Immature natural killer cell (primary cell): Measurements from ENCODE around the gene MVB12A. TPM values are rescaled to one million over a fixed set of nuclear protein-coding genes. Genes with fewer than 3 reads are reported as not detected.

Experiments
- DNase-seq, 3 donors: peaks; one replicate each; pipeline ENCODE4 v3.0.0; 2022; ENCODE audit warnings: mixed read lengths in 1 of 3
- H3K27ac Mint-ChIP-seq, 6 donors: one replicate each; pipeline ENCODE4 v1.8.0; 2020; ENCODE audit warnings: mixed read lengths in 6 of 6, mild to moderate bottlenecking in 5 of 6, inconsistent platforms in 4 of 6, moderate library complexity in 3 of 6
- H3K27me3 Mint-ChIP-seq, 3 donors: one replicate each; pipeline ENCODE4 v1.8.0; 2020 to 2021; ENCODE audit warnings: low read depth in 3 of 3, mild to moderate bottlenecking in 3 of 3, mixed read lengths in 3 of 3, moderate library complexity in 3 of 3, inconsistent platforms in 1 of 3
- H3K36me3 Mint-ChIP-seq, 3 donors: one replicate each; pipeline ENCODE4 v1.8.0; 2020; ENCODE audit warnings: mixed read lengths in 3 of 3, inconsistent platforms in 2 of 3, mild to moderate bottlenecking in 2 of 3
- H3K4me1 Mint-ChIP-seq, 2 donors: one replicate each; pipeline ENCODE4 v1.8.0; 2020; ENCODE audit warnings: inconsistent platforms in 2 of 2, mild to moderate bottlenecking in 2 of 2, mixed read lengths in 2 of 2, moderate library complexity in 1 of 2
- H3K4me3 Mint-ChIP-seq, 5 donors: one replicate each; pipeline ENCODE4 v1.8.0; 2020; ENCODE audit warnings: mild to moderate bottlenecking in 5 of 5, mixed read lengths in 5 of 5, inconsistent platforms in 3 of 5, moderate library complexity in 3 of 5
- H3K9me3 Mint-ChIP-seq, 6 donors: one replicate each; pipeline ENCODE4 v1.8.0; 2020; ENCODE audit warnings: mild to moderate bottlenecking in 6 of 6, mixed read lengths in 6 of 6, inconsistent platforms in 4 of 6, moderate library complexity in 3 of 6
- polyA plus RNA-seq, 3 donors: library from polyadenylated mRNA; unstranded; fragments of 300-500 nt; fragmentation: Illumina TruSeq; gene quantifications; one replicate each; pipeline ENCODE4 v1.2.3, GENCODE V29; 2021

MVB12A gene
- polyA plus RNA-seq, 3 donors from 2014 or later: 35.8 to 43.6 (median 36.3) TPM

DNA sequence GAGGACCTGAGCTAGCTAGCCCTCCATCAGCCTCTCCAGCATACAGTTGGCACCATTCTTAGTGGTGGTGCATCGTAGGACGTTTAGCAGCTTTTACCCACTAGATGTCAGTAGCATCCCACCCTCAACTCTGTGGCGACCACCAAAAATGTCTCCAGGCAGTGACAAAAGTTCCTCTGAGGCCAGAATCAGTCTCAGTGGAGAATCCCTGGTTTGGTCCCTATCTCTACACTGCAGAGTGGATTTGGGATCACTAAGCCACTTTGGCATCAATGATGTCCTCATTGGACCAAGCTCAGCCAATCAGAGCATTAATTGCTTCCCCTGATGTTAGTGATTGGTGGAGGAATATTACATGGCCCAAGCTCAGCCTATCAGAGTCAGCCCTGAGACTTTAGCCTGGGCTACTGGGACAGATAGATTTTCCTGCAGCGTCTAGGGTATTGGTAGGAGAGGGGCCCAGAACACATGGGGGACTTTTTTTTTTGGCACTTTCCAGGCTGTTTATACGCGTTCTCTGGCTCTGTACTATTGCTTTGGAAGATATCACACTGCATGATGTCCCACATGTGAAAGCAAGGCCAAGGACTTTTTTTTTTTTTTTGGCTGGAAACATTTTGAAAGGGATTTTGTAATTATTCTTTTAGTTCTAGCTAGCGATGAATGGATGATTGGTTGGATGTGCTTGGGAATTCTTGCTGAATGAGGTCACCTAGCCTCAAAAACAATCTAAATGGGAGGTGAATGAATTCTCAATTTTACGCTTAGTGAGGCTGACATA, 21.6 kb downstream of the MVB12A start:
- Mint-ChIP-seq H3K4me3 (no peak overlapping the region), H3K36me3 (no peaks in the 10 kb centered on the region)
- peak in 2 of 3 donors; percentile 19 for DNase-seq

DNA sequence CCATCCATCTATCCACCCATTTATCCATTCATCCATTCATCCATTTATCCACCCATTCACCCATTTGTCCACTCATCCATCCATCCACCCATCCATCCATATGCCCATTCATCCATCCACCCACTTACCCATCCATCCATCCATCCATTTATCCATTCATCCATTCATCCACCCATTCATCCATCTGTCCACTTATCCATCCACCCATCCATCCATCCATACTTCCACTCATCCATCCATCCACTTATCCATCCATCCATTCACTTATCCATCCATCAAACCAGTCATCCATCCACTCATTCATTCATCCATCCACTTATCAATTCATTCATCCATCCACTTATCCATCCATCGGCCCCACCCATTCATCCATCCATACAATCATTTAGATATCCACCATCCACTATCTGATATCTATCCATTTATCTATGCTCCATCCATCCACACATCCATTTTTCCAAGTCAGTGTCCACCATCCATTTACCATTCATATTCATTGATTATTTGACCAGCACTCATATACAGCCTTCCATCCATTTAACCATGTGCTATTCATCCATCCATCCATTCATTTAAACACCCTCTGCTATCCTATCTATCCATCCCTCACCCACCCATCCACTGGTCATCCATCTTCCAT, 25.8 kb downstream of the MVB12A start:
- DNase-seq: no peak
- no peak overlapping the region for H3K4me3 Mint-ChIP-seq
- H3K27me3 Mint-ChIP-seq: peaks cover 2 to 8% (median 8%) of the 10 kb centered on the region in 3 donors
- H3K36me3 Mint-ChIP-seq: peaks cover 0 to 3% (median 0%) of the 10 kb centered on the region in 3 donors
- H3K4me1 Mint-ChIP-seq: peaks cover 5 to 7% of the 10 kb centered on the region in 2 donors
- H3K27ac Mint-ChIP-seq: no peak overlapping the region
- no peaks in the 10 kb centered on the region for H3K9me3 Mint-ChIP-seq

More for the DNA sequence above, 21.6 kb downstream of the MVB12A start:
- Mint-ChIP-seq H3K27me3 (peaks cover 0 to 3% (median 2%) of the 10 kb centered on the region in 3 donors), H3K27ac (no peak overlapping the region), H3K4me1 (no peaks in the 10 kb centered on the region), H3K9me3 (no peaks in the 10 kb centered on the region)

DNA sequence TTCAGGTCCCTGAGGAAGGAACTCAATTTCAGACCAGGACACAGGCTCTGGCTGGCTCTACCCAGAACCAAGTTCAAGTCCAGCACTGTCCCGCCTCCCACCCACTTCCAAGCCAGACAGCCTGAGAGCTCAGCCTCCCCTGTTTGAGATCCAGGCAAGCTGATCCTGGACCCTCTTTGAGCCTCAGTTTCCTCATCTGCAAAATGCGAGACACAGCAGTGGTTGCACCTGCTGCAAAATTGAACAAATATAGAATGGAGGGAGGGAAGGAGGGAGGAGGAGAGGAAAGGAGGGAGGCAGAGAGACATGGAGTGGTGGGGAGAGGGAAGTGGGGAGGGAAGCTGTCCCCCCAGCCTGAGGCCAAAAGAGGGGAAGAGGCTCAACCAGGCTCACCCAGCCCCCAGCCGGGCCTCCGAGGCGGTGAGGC, 27.9 kb downstream of the MVB12A start:
- peak overlapping the region in 2 of 5 donors; percentile 10 to 42 for H3K4me3 Mint-ChIP-seq
- DNase-seq: no peak
- H3K9me3 Mint-ChIP-seq: no peaks in the 10 kb centered on the region
- H3K27me3 Mint-ChIP-seq: peaks cover 4 to 12% (median 8%) of the 10 kb centered on the region in 3 donors
- H3K36me3 Mint-ChIP-seq: peaks cover 0 to 3% (median 0%) of the 10 kb centered on the region in 3 donors
- no peak overlapping the region for H3K27ac Mint-ChIP-seq
- H3K4me1 Mint-ChIP-seq: peaks cover 5 to 7% of the 10 kb centered on the region in 2 donors

DNA sequence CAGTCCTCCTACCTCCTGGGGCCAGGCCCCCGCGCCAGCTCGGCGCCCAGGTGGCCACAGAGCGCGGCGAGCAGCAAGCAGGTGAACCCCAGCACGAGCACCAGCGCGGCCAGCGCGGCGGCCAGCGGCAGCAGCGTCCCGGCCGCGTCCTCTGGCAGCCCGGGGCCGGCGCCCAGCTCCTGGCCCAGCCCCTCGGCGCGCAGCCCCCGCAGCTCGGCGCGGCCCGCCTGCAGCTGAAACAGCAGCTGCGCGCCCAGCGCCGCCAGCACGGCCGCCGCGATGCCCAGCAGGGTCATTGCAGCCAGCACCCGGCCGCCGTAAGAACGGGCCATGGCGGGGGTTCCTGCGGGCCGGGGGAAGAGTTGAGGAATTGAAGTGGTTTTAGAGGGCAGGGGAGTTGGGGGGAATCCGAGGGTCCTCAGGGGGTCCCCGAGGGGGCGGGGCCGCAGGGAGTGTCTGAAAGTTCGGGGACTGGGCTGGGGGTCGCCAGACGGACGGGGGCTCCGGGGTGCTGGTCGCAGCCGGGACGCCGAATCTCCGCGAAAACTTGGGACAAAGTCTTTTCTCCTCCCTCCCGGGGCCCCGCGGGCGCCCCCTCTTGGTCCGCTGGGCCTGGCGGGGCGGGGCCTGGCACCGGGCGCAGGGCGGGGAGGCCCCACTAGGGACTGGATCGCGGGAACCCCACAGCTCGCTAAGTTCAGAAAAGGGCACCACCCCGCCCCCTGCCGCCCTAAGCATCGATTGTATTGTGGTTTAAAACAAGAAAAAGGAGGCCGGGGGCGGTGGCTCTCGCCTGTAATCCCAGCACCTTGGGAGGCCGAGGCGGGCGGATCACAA, 28.5 kb downstream of the MVB12A start, which contains the start of gene TMEM221:
TMEM221 (minus strand) TSS at position 538 of the 837 bp plus-strand sequence; CDS start at position 332, 206 bp downstream.
- peaks cover 5 to 8% of the 10 kb centered on the region in 2 donors for H3K4me1 Mint-ChIP-seq

DNA sequence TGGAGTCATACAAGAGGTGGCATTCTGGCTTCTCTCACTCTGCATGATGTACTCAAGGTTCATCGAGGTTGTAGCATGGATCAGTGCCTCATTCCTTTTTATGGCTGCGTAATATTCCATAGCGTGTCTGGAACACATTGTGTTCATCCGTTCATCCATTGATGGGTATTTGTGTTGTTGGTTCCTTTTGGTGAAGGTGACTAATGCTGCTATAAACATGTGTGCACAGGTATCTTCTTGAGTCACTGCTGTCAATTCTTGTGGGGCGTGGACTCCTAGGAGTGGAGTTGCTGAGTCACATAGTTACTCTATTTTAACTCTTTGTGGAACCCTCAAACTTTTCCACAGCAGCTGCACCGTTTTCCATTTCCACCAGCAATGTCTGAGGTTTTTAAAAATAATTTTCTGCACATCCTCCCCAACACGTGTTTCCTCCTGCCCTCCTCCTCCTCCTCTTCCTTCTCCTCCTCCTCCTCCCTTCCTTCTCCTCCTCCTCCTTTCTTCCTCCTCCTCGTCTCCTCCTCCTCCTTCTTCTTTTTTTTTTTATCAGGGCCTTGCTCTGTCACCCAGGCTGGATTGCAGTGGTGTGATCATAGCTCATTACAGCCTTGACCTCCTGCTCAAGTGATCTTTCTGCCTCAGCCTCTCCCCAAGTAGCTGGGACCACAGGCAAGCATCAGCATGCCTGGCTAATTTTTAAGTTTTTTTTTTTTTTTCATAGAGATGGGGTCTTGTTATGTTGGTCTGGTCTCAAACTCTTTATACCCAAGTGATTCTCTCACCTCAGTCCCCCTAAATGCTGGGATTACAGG, 30.6 kb downstream of the MVB12A start:
- DNase-seq: no peak
- H3K4me3 Mint-ChIP-seq: peak overlapping the region in 1 of 5 donors; percentile 49
- H3K36me3 Mint-ChIP-seq: peaks cover 0 to 3% (median 0%) of the 10 kb centered on the region in 3 donors
- H3K27me3 Mint-ChIP-seq: peaks cover 9 to 23% (median 23%) of the 10 kb centered on the region in 3 donors
- no peaks in the 10 kb centered on the region for H3K9me3 Mint-ChIP-seq
- no peak overlapping the region for H3K27ac Mint-ChIP-seq
- H3K4me1 Mint-ChIP-seq: peaks cover 8 to 11% of the 10 kb centered on the region in 2 donors

More for the DNA sequence above, 28.5 kb downstream of the MVB12A start, which contains the start of gene TMEM221:
- DNase-seq: peak; percentile 24 to 35 (median 32)
- Mint-ChIP-seq H3K27ac (no peak within 1 kb of the TSS), H3K27me3 (peaks cover 5 to 14% (median 10%) of the 10 kb centered on the region in 3 donors), H3K4me3 (peak within 1 kb of the TSS in 3 of 5 donors; percentile 10 to 42 (median 36)), H3K36me3 (peaks cover 0 to 3% (median 0%) of the 10 kb centered on the region in 3 donors), H3K9me3 (no peaks in the 10 kb centered on the region)

DNA sequence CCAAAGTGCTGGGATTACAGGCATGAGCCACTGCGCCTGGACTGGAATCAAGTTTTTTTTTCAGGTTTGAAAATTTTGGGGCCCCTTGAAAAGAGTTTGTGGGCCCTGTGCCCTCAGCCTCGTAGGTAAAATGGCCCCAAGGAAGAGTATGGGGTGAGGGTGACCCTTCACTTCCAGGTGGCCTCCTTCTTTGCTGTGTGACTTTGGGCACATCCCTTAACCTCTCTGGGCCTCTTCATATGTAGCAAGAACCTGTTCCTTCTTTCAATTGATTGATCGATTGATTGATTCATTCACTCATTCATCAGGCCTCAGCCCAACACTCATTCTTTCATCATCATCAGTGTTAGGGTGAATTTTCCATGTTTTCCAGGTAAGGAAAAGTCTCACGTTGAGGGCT, 32.0 kb downstream of the MVB12A start:
- no peaks in the 10 kb centered on the region for H3K9me3 Mint-ChIP-seq
- H3K4me3 Mint-ChIP-seq: no peak overlapping the region
- H3K36me3 Mint-ChIP-seq: peaks cover 0 to 3% (median 0%) of the 10 kb centered on the region in 3 donors
- H3K4me1 Mint-ChIP-seq: peaks cover 8 to 11% of the 10 kb centered on the region in 2 donors
- peaks cover 13 to 30% (median 24%) of the 10 kb centered on the region in 3 donors for H3K27me3 Mint-ChIP-seq
- DNase-seq: no peak
- no peak overlapping the region for H3K27ac Mint-ChIP-seq

DNA sequence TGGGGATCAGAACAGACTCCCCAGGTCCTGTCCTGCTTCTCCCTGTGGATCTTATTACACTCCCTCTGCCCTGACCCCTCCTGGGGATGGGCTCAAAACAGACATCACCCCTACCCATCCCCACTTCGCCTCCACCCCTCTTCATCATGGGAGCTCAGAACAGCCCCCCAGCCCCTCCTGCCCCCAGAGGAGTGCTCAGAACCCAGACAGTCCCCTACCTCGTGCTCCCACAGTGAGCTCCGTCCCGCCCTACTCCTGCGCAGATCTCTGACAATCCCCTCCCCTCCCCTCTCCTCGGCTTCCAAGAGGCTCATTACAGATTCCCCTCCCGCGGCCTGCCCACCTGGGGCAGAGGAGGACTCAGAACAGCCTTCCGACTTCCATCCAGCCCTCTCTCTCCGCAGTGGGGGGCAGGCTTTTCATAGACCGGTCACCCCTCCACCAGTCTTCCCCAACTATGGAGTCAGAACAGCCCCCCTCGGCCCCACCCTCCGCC, 34.8 kb downstream of the MVB12A start:
- peaks cover 15 to 30% (median 29%) of the 10 kb centered on the region in 3 donors for H3K27me3 Mint-ChIP-seq
- no peak for DNase-seq
- H3K36me3 Mint-ChIP-seq: peaks cover 0 to 3% (median 0%) of the 10 kb centered on the region in 3 donors
- H3K4me3 Mint-ChIP-seq: no peak overlapping the region
- no peaks in the 10 kb centered on the region for H3K9me3 Mint-ChIP-seq
- no peak overlapping the region for H3K27ac Mint-ChIP-seq
- H3K4me1 Mint-ChIP-seq: peaks cover 5 to 11% of the 10 kb centered on the region in 2 donors

DNA sequence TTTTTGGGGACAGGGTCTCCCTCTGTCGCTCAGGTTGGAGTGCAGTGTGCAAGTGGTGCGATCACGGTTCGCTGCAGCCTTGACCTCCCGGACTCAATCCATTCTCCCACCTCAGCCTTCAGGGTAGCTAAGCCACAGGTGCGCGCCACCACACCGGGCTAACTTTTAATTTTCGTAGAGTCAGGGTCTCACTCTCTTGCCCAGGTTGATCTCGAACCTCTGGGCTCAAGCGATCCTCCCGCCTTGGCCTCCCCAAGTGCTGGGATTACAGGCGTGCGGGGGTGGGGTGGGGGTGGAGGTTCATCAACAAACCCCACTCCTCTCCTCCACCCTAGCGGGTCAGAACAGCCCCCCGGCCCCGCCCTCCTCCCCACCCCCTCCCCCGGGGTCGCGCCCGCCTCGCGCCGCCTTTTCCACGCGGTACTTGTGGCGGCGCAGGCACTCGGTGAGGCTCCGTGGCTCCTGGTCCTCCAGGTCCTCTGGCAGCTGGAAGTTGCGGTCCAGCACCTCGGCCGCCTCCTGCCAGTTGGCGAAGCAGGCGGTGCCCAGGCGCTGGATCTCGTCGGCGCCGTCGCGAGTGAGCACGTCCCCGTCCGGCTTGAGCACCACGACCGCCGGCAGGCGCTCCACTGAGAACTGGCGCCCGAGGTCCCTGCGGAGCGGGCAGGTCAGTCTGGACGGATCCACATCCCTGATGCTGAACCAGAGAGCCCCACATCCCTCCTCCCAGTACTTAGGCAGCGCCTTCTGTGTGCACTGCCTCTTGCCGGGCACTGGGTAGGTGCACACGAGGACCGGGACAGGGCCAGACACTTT, 35.7 kb downstream of the MVB12A start:
- H3K4me3 Mint-ChIP-seq: no peak overlapping the region
- peaks cover 13 to 29% (median 25%) of the 10 kb centered on the region in 3 donors for H3K27me3 Mint-ChIP-seq
- no peak overlapping the region for H3K27ac Mint-ChIP-seq
- DNase-seq: no peak
- H3K36me3 Mint-ChIP-seq: no peaks in the 10 kb centered on the region
- H3K9me3 Mint-ChIP-seq: no peaks in the 10 kb centered on the region
- H3K4me1 Mint-ChIP-seq: peaks cover 2 to 4% of the 10 kb centered on the region in 2 donors

DNA sequence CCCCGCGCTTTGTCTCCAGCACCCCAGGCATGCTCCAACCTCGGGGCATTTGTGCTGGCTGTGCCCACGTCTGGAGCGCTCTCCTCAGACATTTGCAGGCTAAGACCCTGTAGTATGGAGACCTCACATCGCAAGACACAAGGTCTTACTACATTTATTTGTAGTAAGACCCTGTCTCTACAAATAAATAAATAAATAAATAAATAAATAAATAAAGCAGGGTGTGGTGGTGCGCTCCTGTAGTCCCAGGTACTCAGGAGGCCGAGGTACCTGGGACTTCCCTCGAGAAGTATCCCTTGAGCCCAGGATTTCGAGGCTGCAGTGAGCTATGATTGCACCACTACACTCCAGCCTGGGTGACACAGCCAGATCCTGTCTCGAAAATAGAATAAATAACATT, 36.3 kb downstream of the MVB12A start:
- Mint-ChIP-seq H3K9me3 (no peaks in the 10 kb centered on the region), H3K36me3 (no peaks in the 10 kb centered on the region), H3K4me1 (peaks cover 2 to 4% of the 10 kb centered on the region in 2 donors), H3K4me3 (no peak overlapping the region), H3K27ac (no peak overlapping the region), H3K27me3 (peaks cover 13 to 29% (median 24%) of the 10 kb centered on the region in 3 donors)
- DNase-seq: no peak

DNA sequence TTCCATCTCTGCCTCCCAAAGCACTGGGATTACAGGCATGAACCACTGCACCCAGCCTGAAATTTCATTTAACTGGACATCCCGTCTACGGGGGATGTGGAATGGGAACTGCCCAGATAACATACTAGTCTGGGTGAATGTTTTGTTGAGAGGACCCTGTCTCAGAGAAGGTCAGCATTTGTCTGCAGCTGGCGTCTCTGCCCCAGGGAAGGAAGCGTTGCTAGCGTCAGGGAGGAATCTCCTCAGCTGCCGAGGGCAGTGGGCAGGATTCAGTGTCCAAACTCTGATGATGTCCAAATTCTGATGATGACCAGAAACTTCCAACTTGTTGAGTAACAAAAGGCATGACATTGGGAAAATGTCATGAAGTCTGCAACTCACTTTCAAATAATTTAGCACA, 37.8 kb downstream of the MVB12A start:
- peaks cover 11 to 29% (median 20%) of the 10 kb centered on the region in 3 donors for H3K27me3 Mint-ChIP-seq
- H3K36me3 Mint-ChIP-seq: no peaks in the 10 kb centered on the region
- no peak for DNase-seq
- H3K27ac Mint-ChIP-seq: no peak overlapping the region
- no peak overlapping the region for H3K4me3 Mint-ChIP-seq
- H3K9me3 Mint-ChIP-seq: no peaks in the 10 kb centered on the region
- H3K4me1 Mint-ChIP-seq: peaks cover 2 to 4% of the 10 kb centered on the region in 2 donors

DNA sequence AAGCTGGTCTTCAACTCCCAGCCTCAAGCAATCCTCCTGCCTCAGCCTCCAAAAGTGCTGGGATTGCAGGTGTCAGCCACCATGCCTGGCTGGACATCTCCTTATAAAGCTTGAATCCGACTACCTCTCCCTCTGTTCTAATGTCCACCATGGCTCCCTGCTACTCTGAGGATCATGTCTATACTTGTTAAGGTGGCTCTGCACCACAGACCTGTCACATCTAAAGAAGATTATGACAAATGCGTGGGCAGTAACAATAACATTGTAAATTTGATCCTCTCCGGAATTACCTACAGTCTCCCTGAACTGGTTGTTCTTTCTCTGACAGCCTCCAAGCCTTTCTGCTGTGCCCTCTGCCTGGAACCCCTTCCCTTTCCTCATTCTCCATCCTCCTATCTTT, 39.1 kb downstream of the MVB12A start:
- no peak overlapping the region for H3K27ac Mint-ChIP-seq
- H3K27me3 Mint-ChIP-seq: peaks cover 8 to 22% (median 16%) of the 10 kb centered on the region in 3 donors
- H3K9me3 Mint-ChIP-seq: no peaks in the 10 kb centered on the region
- no peak overlapping the region for H3K4me3 Mint-ChIP-seq
- no peak for DNase-seq
- H3K36me3 Mint-ChIP-seq: no peaks in the 10 kb centered on the region
- no peaks in the 10 kb centered on the region for H3K4me1 Mint-ChIP-seq
